GM08714 (cell line): Measurements from ENCODE around the gene ERH.

Source experiments
- H3K4me3 ChIP-seq: fragments of 200-500 bp; sonication (Bioruptor generic); 2 replicates; pipeline ENCODE4 v1.5.1; 2014; ENCODE audit warnings: mild to moderate bottlenecking, low read length, inconsistent platforms
- ZNF274 ChIP-seq: IDR thresholded peaks from 2 replicates; pipeline ENCODE4 v1.6.1; 2012; ENCODE audit warnings: mild to moderate bottlenecking, low read depth, low read length

ERH gene

GRCh38 chr14:69335371-69335771 lies 62.7 kb downstream of the ERH start:
- no peak overlapping the region for H3K4me3 ChIP-seq
- TF ChIP-seq ZNF274 = no peak

- no peak overlapping the region for H3K4me3 ChIP-seq
- TF ChIP-seq ZNF274 = no peak
Observed at GRCh38 chr14:69334576-69334975, 63.5 kb downstream of the ERH start.

GRCh38 chr14:69333791-69334337 lies 64.2 kb downstream of the ERH start:
- H3K4me3 ChIP-seq = no peak overlapping the region
- no peak for TF ChIP-seq ZNF274

- TF ChIP-seq ZNF274 = no peak
- no peak overlapping the region for H3K4me3 ChIP-seq
Observed at GRCh38 chr14:69332782-69333395, 65.2 kb downstream of the ERH start.

GRCh38 chr14:69331206-69331605 lies 66.9 kb downstream of the ERH start:
- H3K4me3 ChIP-seq = no peak overlapping the region
- TF ChIP-seq ZNF274 = no peak
